Heart left ventricle (tissue), 13 donors: Measurements from ENCODE around the gene BCL2L1.

Source experiments
- POLR2A ChIP-seq, 2 donors: fragments of 450-650 bp; IDR thresholded peaks; one replicate each; pipeline ENCODE4 v1.6.1; 2017; ENCODE audit warnings: antibody characterized with exemption in 2 of 2, mild to moderate bottlenecking in 2 of 2, moderate library complexity in 2 of 2
- TF ChIP-seq, protein P1 (sequence below), 12 donors: fragments of 200-600 bp; sonication (generic) in 4 of 12; IDR thresholded peaks; one replicate each; pipeline versions ENCODE4 v1.5.0 to v1.8.0; 2018 to 2022; ENCODE audit warnings: antibody characterized with exemption in 12 of 12, mild to moderate bottlenecking in 5 of 12
- donor health status: ischemic (EF 13 %, LVEDD 7.1; RV severe dilation, severe dysfunction).
- donor health status: DM: no; HTN: yes; CAD: no.
- donor health status: DM: no; HTN: no; CAD: no.
- donor health status: ischemic (EF 25% LVEDD 6.9; RV normal size, moderate dysfunction).
- donor health status: ischemic (EF 25% LVEDD 5.7; RV mildly dilated, moderate dysfunction).
- donor health status: ischemic (EF 35%, LVEDD 5.7; RV mildly dilated, moderate dysfunction).
- donor health status: nonischemic (EF 11% LVEDD 7.7; RV severe dilation, severe dysfunction).
- donor health status: DM: yes; HTN: yes; CAD: no.
- donor health status: PGD.
- donor health status: ischemic (EF 29% LVEDD 5.4; RV normal size, mild dysfunction).
- donor health status: nonischemic (EF 23%, LVEDD 6.1; RV moderate dilation, normal function).

GRCh38 chr20:31654534-31654933 lies 68.1 kb downstream of the BCL2L1 start:
- TF ChIP-seq, protein P1, sequence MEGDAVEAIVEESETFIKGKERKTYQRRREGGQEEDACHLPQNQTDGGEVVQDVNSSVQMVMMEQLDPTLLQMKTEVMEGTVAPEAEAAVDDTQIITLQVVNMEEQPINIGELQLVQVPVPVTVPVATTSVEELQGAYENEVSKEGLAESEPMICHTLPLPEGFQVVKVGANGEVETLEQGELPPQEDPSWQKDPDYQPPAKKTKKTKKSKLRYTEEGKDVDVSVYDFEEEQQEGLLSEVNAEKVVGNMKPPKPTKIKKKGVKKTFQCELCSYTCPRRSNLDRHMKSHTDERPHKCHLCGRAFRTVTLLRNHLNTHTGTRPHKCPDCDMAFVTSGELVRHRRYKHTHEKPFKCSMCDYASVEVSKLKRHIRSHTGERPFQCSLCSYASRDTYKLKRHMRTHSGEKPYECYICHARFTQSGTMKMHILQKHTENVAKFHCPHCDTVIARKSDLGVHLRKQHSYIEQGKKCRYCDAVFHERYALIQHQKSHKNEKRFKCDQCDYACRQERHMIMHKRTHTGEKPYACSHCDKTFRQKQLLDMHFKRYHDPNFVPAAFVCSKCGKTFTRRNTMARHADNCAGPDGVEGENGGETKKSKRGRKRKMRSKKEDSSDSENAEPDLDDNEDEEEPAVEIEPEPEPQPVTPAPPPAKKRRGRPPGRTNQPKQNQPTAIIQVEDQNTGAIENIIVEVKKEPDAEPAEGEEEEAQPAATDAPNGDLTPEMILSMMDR (IDR thresholded peaks at IDR 0.05) = no peak
- no peak for TF ChIP-seq POLR2A (IDR thresholded peaks at IDR 0.05)
